OCI-LY1 (cell line): ENCODE measurements around the gene ADH1B.

Source experiments
- EZH2 ChIP-seq: fragments of 200-600 bp; sonication (generic), shearing (Covaris generic); IDR thresholded peaks from 2 replicates; pipeline ENCODE4 v1.8.0; 2017; ENCODE audit warnings: borderline replicate concordance, mixed run types, mild to moderate bottlenecking, antibody characterized with exemption, low read length, moderate library complexity, mixed read lengths
- TF ChIP-seq, protein P1 (sequence below): fragments of 200-600 bp; sonication (generic), shearing (Covaris generic); IDR thresholded peaks from 2 replicates; pipeline ENCODE4 v1.5.1; 2017; ENCODE audit warnings: mild to moderate bottlenecking, antibody characterized with exemption, low read length, moderate library complexity, mixed read lengths

DNA sequence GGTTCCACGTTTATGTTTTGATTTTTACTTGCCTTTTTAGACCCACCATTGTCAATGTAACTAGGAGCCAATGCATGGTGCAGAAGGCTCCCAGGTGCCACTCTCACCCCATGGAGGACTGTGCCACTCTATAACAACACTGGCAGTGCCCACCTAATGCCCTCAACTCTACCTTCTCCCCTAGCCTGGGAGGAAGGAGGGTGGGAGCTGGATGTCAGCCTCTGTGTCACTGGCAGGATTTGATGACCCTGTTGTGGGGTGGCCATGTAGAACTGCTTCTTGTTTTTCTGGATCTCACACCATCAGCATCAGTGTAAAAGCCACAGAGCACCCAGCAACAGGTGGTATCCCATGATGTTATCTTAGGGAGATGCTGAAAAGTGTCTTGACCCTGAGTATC lies 13.7 kb upstream of the ADH1B start:
- TF ChIP-seq, protein P1, sequence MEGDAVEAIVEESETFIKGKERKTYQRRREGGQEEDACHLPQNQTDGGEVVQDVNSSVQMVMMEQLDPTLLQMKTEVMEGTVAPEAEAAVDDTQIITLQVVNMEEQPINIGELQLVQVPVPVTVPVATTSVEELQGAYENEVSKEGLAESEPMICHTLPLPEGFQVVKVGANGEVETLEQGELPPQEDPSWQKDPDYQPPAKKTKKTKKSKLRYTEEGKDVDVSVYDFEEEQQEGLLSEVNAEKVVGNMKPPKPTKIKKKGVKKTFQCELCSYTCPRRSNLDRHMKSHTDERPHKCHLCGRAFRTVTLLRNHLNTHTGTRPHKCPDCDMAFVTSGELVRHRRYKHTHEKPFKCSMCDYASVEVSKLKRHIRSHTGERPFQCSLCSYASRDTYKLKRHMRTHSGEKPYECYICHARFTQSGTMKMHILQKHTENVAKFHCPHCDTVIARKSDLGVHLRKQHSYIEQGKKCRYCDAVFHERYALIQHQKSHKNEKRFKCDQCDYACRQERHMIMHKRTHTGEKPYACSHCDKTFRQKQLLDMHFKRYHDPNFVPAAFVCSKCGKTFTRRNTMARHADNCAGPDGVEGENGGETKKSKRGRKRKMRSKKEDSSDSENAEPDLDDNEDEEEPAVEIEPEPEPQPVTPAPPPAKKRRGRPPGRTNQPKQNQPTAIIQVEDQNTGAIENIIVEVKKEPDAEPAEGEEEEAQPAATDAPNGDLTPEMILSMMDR = no peak
- no peak for TF ChIP-seq EZH2
